Tibial nerve (tissue), 4 donors: ENCODE data around the gene ANKMY2.

Source experiments
- EP300 ChIP-seq, 2 donors: sonication (generic); formaldehyde crosslinking; IDR thresholded peaks; one replicate each; pipeline ENCODE4 v1.6.1; 2017; ENCODE audit warnings: antibody characterized with exemption in 2 of 2, mild to moderate bottlenecking in 1 of 2
- TF ChIP-seq, protein P1 (sequence below), 5 experiments: fragments of 200-600 bp in 3 of 5; fragments of 450-650 bp in 2 of 5; sonication (generic) in 3 of 5; IDR thresholded peaks; one replicate each; pipeline ENCODE4 v1.5.1; 2016 to 2019; ENCODE audit warnings: antibody characterized with exemption in 5 of 5, mild to moderate bottlenecking in 3 of 5, moderate library complexity in 2 of 5

DNA sequence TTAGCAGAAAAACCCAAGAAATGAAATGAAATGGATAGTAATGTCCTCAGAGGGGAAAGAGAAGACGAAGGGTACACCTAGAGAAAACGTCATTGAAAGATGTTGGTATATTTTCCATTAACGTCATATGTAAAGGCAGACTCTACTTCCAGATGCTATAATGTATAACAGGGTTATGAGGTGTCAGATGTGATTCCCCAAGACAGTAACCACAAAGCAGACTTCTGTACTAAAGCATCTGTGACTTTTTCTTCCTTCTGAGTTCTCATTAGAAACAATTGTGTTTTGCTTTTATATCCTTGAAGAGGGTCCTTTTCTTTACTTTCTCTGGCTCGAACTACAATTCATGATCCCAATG, 81.6 kb downstream of the ANKMY2 start:
- TF ChIP-seq, protein P1, sequence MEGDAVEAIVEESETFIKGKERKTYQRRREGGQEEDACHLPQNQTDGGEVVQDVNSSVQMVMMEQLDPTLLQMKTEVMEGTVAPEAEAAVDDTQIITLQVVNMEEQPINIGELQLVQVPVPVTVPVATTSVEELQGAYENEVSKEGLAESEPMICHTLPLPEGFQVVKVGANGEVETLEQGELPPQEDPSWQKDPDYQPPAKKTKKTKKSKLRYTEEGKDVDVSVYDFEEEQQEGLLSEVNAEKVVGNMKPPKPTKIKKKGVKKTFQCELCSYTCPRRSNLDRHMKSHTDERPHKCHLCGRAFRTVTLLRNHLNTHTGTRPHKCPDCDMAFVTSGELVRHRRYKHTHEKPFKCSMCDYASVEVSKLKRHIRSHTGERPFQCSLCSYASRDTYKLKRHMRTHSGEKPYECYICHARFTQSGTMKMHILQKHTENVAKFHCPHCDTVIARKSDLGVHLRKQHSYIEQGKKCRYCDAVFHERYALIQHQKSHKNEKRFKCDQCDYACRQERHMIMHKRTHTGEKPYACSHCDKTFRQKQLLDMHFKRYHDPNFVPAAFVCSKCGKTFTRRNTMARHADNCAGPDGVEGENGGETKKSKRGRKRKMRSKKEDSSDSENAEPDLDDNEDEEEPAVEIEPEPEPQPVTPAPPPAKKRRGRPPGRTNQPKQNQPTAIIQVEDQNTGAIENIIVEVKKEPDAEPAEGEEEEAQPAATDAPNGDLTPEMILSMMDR (IDR thresholded peaks at IDR 0.05): no peak
- TF ChIP-seq EP300 (IDR thresholded peaks at IDR 0.05): no peak
